SK-N-MC (cell line): ENCODE data around the gene SLC20A1.
"Not testable (repeated sequence)": the region's sequence is repeated elsewhere in the genome, so short reads cannot be mapped to it uniquely, and the experiment has no call there.

ENCODE experiments used
- DNase-seq: peaks from one replicate; pipeline ENCODE4 v3.0.0-alpha.2; 2011; ENCODE audit warnings: low read depth, low spot score
- H3K27ac ChIP-seq: fragments of 200-600 bp; sonication (generic); 2 replicates; pipeline ENCODE4 v1.5.1; 2016; ENCODE audit warnings: mixed run types
- H3K36me3 ChIP-seq: fragments of 200-600 bp; sonication (generic); 2 replicates; pipeline ENCODE4 v1.6.1; 2017; ENCODE audit warnings: antibody characterized with exemption, low read length, mixed read lengths; ENCODE audit not compliant: insufficient read depth
- H3K4me3 ChIP-seq: fragments of 200-600 bp; sonication (generic); 2 replicates; pipeline ENCODE4 v1.5.1; 2016
- H3K9ac ChIP-seq: fragments of 200-600 bp; sonication (generic); 2 replicates; pipeline ENCODE4 v1.8.0; 2017; ENCODE audit warnings: mixed run types, mixed read lengths; ENCODE audit not compliant: insufficient read length
- H3K9me3 ChIP-seq: fragments of 200-600 bp; sonication (generic); 2 replicates; pipeline ENCODE4 v1.6.1; 2017; ENCODE audit warnings: low read depth, mild to moderate bottlenecking, antibody characterized with exemption, low read length, moderate library complexity, mixed read lengths
- EZH2 ChIP-seq: fragments of 200-600 bp; sonication (generic); IDR thresholded peaks from one replicate; pipeline ENCODE4 v1.6.1; 2017; ENCODE audit warnings: antibody characterized with exemption
- FOXP2 ChIP-seq: optimal IDR thresholded peaks from 2 replicates; pipeline ENCODE3; 2011; ENCODE audit warnings: mild to moderate bottlenecking, moderate library complexity; ENCODE audit not compliant: insufficient read depth; ENCODE audit errors: extremely low read length, control extremely low read depth
- POLR2AphosphoS5 ChIP-seq: IDR thresholded peaks from 2 replicates; pipeline ENCODE4 v1.6.1; 2012; ENCODE audit warnings: mild to moderate bottlenecking, low read depth, low read length, borderline replicate concordance

SLC20A1 gene

GRCh38 chr2:112664689-112665088 is 18.9 kb downstream of the SLC20A1 start:
- H3K4me3 ChIP-seq, result no peak overlapping the region
- no peak overlapping the region for H3K9ac ChIP-seq
- no peak for DNase-seq
- peaks cover 53% of the 10 kb centered on the region for H3K36me3 ChIP-seq
- TF ChIP-seq EZH2 (no peak), POLR2AphosphoS5 (no peak; the same call in 1 of the 2 replicates), FOXP2 (no peak)
- H3K27ac ChIP-seq, result peak overlapping the region; percentile 42; the same call in 1 of the 2 replicates
- H3K9me3 ChIP-seq, result no peaks in the 10 kb centered on the region

- no peak overlapping the region for H3K4me3 ChIP-seq
- H3K36me3 ChIP-seq, result peaks cover 47% of the 10 kb centered on the region
- TF ChIP-seq POLR2AphosphoS5, result no peak; the same call in none of the 2 replicates
- no peak for TF ChIP-seq FOXP2
- TF ChIP-seq EZH2, result no peak
- H3K9ac ChIP-seq, result no peak overlapping the region
- H3K27ac ChIP-seq, result 0 out of 2 replicates have a peak overlapping the region, but pooled peaks have one; percentile 22
- no peaks in the 10 kb centered on the region for H3K9me3 ChIP-seq
- no peak for DNase-seq
Observed at GRCh38 chr2:112665113-112665780, 19.5 kb downstream of the SLC20A1 start.

GRCh38 chr2:112666761-112667122 is 21.0 kb downstream of the SLC20A1 start:
- H3K36me3 ChIP-seq, result peaks cover 32% of the 10 kb centered on the region
- H3K9me3 ChIP-seq, result no peaks in the 10 kb centered on the region
- TF ChIP-seq EZH2 (no peak), FOXP2 (no peak), POLR2AphosphoS5 (no peak; the same call in 1 of the 2 replicates)
- H3K4me3 ChIP-seq, result no peak overlapping the region
- no peak overlapping the region for H3K9ac ChIP-seq
- DNase-seq, result no peak
- no peak overlapping the region; the same call in 1 of the 2 replicates for H3K27ac ChIP-seq

GRCh38 chr2:112667540-112667939 is 21.8 kb downstream of the SLC20A1 start:
- H3K9ac ChIP-seq, H3K9me3 ChIP-seq, H3K27ac ChIP-seq, DNase-seq, H3K4me3 ChIP-seq: not testable (repeated sequence)
- peaks cover 25% of the 10 kb centered on the region for H3K36me3 ChIP-seq

- DNase-seq, result no peak
- no peak overlapping the region for H3K9ac ChIP-seq
- no peaks in the 10 kb centered on the region for H3K9me3 ChIP-seq
- H3K27ac ChIP-seq, result no peak overlapping the region
- no peak for TF ChIP-seq EZH2
- no peak for TF ChIP-seq FOXP2
- no peak for TF ChIP-seq POLR2AphosphoS5
- H3K36me3 ChIP-seq, result peaks cover 5% of the 10 kb centered on the region
- H3K4me3 ChIP-seq, result no peak overlapping the region
Observed at GRCh38 chr2:112669667-112670066, 23.9 kb downstream of the SLC20A1 start.

- no peak for TF ChIP-seq POLR2AphosphoS5
- TF ChIP-seq FOXP2, result no peak
- no peak for TF ChIP-seq EZH2
- Histone ChIP-seq H3K4me3 (no peak overlapping the region), H3K9me3 (no peaks in the 10 kb centered on the region), H3K36me3 (no peaks in the 10 kb centered on the region), H3K27ac (no peak overlapping the region), H3K9ac (no peak overlapping the region)
- no peak for DNase-seq
Observed at GRCh38 chr2:112670252-112671022, 24.7 kb downstream of the SLC20A1 start.

- Histone ChIP-seq H3K27ac (no peak overlapping the region), H3K36me3 (no peaks in the 10 kb centered on the region), H3K9me3 (no peaks in the 10 kb centered on the region), H3K4me3 (no peak overlapping the region), H3K9ac (no peak overlapping the region)
- DNase-seq, result no peak
- TF ChIP-seq POLR2AphosphoS5, result no peak
- no peak for TF ChIP-seq EZH2
- no peak for TF ChIP-seq FOXP2
Observed at GRCh38 chr2:112671801-112672200, 26.1 kb downstream of the SLC20A1 start.

GRCh38 chr2:112673008-112673407 is 27.3 kb downstream of the SLC20A1 start:
- Histone ChIP-seq H3K9me3 (no peaks in the 10 kb centered on the region), H3K4me3 (no peak overlapping the region), H3K9ac (no peak overlapping the region), H3K36me3 (no peaks in the 10 kb centered on the region), H3K27ac (no peak overlapping the region)
- DNase-seq, result no peak
- TF ChIP-seq POLR2AphosphoS5 (no peak), EZH2 (no peak), FOXP2 (no peak)

- Histone ChIP-seq H3K9ac (no peak overlapping the region), H3K9me3 (no peaks in the 10 kb centered on the region), H3K27ac (no peak overlapping the region), H3K36me3 (no peaks in the 10 kb centered on the region), H3K4me3 (no peak overlapping the region)
- no peak for DNase-seq
- TF ChIP-seq POLR2AphosphoS5 (no peak), EZH2 (no peak), FOXP2 (no peak)
Observed at GRCh38 chr2:112674229-112674628, 28.5 kb downstream of the SLC20A1 start.
